ENCODE data around the gene RAP1A.

DNA sequence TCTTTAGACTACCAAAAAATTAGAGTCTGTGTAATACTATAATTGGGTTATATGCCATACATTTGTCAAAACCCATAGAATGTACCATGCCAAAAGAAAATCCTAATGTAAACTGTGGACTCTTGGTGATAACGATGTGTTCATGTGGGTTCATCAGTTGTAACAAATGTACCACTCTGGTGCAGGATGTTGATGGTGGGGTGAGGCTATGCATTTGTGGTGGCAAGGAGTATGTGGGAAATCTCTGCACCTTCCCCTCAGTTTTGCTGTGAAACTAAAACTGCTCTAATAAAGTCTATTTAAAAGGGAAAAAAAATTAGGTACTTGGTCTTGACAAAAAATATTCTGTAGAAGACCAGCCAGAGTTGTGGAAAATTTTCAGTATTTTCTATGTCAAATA lies 76.2 kb downstream of the RAP1A start:
- TF ChIP-seq, protein P1, sequence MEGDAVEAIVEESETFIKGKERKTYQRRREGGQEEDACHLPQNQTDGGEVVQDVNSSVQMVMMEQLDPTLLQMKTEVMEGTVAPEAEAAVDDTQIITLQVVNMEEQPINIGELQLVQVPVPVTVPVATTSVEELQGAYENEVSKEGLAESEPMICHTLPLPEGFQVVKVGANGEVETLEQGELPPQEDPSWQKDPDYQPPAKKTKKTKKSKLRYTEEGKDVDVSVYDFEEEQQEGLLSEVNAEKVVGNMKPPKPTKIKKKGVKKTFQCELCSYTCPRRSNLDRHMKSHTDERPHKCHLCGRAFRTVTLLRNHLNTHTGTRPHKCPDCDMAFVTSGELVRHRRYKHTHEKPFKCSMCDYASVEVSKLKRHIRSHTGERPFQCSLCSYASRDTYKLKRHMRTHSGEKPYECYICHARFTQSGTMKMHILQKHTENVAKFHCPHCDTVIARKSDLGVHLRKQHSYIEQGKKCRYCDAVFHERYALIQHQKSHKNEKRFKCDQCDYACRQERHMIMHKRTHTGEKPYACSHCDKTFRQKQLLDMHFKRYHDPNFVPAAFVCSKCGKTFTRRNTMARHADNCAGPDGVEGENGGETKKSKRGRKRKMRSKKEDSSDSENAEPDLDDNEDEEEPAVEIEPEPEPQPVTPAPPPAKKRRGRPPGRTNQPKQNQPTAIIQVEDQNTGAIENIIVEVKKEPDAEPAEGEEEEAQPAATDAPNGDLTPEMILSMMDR (IDR thresholded peaks at IDR 0.05 in 4 of 5, conservative IDR thresholded peaks at IDR 0.05 in 1 of 5) = no peak
- no peak for TF ChIP-seq POLR2A (IDR thresholded peaks at IDR 0.05)

All from gastrocnemius medialis (tissue), 4 donors.